HEK293T (cell line): ENCODE measurements around the gene SH2B2.

ENCODE experiments used
- ARNT ChIP-seq: fragments of 450-650 bp; IDR thresholded peaks from 2 replicates; pipeline ENCODE4 v1.6.1; 2017; ENCODE audit warnings: mild to moderate bottlenecking
- CTBP1 ChIP-seq: fragments of 450-650 bp; IDR thresholded peaks from 2 replicates; pipeline ENCODE4 v1.6.1; 2016; ENCODE audit warnings: borderline replicate concordance
- FOXK2 ChIP-seq: fragments of 450-650 bp; IDR thresholded peaks from 2 replicates; pipeline ENCODE4 v1.6.1; 2016; ENCODE audit warnings: mild to moderate bottlenecking
- SP1 ChIP-seq: fragments of 450-650 bp; IDR thresholded peaks from 2 replicates; pipeline ENCODE4 v1.6.1; 2017
- TARDBP ChIP-seq: fragments of 450-650 bp; IDR thresholded peaks from 2 replicates; pipeline ENCODE4 v1.6.1; 2016

DNA sequence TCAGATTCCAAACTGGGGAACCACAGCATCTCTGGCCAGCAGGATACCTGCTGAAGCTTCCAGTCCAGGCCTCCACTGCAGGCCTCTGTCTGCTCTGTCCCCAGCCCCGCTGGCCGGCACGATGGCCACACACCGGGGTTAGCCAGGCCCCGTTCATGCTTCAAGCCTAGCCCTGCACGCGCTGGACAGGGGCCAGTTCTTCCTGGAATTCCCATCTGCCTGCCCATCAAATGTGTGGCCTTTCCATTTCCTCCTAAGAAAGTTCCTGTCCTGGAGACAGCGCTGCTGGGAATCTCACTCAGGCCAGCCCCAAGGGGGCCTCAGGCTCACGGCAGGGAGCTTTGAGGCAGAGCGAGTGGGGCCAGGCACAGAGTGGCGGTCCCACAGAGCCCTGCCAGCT lies 18.0 kb downstream of the SH2B2 start:
- no peak for TF ChIP-seq SP1
- TF ChIP-seq ARNT = no peak
- no peak for TF ChIP-seq CTBP1
- no peak for TF ChIP-seq TARDBP
- no peak for TF ChIP-seq FOXK2
